ENCODE data around the gene MRGPRG.

Gene MRGPRG

DNA sequence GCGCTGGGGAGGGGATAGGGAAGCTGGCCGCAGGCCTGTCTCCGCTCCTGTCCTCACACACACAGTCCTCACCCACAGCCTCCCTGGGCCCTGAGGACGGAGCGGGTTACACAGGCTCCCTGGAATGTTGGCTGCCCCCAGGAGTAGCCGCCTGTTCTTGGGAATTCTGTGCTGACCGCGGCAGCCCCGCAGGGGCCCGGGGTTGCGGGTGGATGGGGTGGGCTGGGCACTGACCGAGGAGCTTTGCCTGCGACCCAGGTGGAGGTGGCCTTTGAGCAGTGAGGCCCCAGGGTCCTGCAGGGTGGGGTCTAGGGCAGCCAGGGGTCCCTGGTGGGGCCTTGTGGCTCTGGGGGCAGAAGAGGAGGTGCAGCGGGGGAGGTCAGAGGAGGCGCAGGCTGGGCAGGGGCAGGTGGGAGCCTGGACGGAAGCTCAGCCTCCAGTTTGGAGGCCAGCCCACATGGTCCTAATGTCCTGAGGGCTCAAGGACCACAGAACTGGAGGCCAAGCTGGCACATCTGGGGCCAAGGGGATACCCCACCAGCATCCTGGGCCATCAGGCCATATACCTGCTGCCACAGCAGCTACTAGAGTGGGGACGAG, 6.6 kb upstream of the MRGPRG start:
- DNase-seq, result no peak

DNA sequence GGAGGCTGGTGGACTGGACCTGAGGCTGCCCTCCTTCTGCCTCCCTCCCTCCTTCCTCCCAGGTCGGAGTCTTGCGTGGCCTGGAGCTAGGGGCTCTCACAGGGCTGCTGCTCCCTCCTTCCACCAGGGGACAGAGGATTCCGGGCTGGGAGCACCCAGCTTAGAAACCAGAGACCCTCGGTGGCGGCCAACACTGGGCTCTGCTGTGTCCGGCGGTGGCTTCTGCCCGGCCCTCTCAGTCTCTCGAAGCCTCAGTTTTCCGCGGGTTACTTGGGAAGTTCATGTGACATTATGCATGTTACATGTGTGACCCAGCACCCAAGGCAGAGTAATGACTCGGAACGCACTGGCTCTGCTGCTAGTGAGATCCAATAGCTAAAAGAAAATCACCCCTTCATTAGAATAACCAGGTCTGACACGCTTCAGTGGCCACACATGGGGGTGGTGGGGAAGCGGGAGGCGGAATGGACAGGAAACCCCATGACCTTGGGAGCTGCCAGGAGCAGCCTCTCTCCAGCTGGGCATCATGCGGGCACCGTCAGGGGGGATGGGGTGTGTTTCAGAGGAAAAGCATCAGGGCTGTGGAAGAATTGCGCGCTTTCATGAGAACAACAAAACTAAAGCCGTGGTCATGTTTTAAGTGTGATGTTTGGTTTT, 5.9 kb upstream of the MRGPRG start:
- no peak for DNase-seq

DNA sequence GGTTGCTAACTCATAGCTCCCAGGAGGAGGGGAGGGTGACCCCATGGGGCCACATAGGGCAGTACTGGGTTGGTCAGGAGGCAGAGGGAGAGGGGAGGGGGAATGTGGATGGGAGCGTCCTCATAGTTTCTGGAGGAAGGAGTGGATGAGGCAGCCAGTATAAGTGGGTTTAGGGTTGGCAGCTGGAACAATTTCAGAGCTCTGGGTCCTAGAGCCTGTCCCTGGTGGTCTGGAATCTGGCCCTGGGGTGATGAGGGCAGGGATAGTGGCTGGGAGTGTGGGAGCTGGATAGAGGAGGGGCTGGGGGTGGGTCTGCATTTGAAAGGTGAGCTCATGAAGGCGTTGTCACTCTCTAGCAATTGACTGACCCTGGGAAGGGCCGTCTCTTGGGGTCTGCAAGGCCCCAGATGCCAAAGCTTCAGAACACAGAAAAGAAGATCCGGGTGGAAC, 5.3 kb upstream of the MRGPRG start:
- DNase-seq, result no peak

DNA sequence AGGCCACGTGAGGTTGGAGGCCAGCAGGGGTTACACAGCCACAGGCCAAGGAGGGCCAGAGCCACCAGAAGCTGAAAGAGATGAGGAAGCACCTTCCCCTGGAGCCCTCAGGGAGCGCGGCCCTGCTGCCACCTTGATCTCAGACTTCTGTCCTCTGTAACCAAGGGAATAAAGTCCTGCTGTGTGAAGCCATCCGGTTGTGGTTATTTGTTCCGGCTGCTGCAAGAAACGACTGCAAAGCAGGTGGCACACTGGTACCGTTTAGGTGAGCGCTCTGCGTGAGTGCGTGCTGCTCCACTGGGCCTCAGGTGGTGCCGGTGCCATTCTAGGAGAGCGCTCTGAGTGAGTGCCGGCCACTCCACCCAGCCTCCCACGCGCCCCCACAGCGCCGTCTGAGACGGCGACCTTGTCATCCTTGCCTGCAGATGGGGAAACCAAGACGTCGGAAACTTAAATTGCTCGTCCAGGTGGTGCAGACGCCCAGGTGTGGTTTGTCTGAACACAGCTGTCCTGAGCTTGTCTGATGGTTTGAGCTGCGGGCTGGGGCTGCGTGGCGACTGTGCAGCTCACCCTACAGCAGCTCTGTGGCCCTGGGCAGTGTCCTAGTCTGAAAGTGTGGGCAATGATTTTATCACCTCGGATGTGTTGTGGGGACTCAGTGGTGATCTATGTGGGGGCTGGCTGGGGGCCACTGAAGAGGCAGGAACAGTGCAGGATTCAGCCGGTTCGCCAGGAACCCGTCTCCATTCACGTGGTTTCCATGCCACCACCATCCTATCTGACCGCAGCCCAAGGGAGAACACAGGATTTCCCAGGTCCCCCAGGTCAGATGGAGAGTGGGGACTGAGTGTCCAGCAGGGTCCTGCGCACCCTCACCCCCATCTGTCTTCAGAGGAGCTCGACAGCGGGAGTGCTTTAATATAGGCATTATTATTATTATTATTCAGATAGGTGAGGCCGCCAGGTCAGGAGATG, 4.6 kb upstream of the MRGPRG start:
- DNase-seq, result no peak

DNA sequence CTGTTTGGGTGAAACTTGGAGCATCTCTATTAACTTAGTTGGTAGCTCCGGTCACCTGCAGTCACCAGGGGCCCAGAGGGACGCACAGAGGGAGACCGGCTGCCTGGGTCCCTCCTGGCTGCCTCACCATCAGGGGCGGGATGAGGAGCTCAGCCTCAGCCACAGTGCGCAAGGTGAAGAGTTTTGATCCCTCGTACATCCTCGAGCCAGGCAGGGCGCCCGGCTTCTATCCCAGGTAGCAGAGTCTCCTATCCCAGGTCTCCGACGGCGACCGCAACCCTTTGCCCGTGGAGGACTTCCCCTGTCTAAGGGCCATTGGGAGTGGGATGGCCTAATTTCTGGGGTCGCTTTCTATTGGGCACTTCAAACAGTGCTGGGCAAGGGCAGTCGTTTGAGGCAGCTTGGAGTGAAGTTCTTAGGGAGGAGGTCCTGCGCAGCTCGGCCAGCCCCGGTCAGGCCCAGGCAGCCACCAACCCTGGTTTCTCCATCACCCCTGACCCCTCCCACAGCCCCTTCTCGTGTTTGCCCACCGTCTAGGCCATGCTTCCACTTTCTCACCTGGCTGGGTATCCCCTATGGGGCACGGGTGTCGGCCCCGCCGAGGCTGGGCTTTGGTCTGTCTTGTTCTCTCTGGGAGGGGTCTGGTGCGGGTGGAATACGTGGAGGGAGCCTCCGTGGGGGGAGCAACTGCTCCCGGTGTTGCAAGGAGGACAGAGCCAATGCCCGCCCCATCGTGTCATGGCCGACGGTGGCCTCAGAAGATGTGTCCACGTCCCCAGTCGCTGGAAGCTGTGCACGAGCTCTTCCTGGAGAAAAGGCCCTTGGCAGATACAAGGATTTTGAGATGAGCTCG, 3.6 kb upstream of the MRGPRG start:
- no peak for DNase-seq

DNA sequence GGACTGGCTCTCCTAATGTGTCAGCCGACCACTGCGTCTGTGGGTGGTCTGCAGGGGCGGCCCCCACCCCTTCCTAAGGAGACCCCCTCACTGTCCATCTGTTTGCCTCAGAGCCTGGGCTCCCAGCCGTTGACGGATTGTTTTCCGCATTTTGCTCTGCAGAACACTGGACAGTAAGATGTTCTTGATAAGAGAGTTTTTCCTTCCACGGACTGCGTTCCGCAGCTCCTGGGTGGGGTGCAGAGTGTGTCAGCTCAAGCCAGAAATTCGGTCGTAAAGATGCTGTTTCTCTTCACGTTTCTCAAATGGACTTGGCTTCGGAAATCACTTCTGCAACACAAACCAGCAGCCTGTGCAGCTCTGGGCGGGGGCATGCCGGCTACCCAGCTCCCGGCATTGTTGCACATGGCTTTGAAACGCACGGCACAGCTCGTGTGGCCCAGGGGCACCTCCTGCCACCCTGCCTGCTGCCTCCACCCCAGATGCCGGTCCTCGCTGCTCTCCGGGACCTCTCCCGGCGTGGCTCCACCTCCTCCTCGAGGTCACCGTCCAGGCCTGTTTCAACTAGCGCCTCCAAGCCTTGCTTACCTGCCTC, 2.9 kb upstream of the MRGPRG start:
- DNase-seq, result no peak

DNA sequence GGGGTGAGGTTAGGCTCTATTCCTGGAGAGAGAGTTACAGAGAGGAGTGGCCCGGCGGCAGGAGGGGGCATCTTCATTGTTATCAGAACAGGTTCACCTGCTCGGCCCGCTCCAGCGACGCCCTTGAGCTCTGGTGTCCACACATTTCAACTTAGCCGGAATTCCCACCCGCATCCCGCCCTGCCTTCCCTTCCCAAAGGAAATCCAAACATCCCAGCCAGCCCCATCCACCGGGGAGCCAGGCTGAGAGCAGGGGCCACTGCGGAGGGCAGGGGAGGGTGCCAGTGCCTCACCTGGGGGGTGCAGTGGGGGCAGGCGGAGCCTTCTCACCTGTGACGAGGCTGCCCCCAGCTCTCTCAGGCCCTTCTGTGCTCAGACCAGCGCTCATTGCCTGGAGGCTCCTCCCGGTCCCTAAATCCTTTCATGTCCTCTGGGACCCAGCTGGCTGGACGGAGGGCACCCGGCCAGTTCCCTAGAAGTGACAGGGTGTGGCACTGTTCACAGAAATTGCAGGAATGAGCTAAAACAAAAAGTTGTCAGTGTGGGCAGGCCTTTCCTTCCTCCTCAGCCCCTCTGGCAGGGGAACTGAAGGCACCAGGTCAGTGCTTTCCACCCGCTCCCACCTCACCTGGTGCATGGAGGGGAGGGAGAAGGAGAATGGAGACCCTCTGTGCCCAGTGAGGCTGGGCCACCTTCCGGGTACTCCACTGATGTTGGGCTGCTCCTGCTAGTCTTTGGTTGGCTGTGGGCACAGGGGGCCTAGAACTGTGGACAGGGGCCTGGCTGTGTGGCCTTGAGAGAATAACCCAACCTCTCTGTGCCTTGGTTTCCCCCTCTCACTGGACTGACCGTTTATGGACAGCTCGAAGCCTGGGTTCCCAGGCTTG, 2.2 kb upstream of the MRGPRG start:
- no peak for DNase-seq

DNA sequence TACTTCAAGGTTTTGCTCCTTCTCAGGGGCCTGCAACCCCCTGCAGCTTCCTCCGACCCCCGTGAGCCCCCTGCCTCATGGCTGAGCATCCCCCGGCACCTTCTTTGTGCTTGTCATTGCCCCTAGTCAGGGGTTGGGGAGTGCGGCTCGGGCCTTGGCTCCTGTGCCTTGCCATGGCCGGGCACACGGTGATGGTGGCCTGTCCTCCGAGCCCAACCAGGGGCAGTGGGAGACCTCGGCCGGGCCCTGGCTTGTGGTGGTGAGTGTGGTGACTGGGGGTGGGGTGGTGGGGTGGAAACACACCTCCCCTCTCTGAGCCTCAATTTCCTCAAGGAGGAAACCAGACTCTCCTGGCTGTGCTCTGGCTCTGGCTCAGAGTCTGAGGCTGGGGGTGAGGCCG, 1.5 kb upstream of the MRGPRG start:
- no peak for DNase-seq

DNA sequence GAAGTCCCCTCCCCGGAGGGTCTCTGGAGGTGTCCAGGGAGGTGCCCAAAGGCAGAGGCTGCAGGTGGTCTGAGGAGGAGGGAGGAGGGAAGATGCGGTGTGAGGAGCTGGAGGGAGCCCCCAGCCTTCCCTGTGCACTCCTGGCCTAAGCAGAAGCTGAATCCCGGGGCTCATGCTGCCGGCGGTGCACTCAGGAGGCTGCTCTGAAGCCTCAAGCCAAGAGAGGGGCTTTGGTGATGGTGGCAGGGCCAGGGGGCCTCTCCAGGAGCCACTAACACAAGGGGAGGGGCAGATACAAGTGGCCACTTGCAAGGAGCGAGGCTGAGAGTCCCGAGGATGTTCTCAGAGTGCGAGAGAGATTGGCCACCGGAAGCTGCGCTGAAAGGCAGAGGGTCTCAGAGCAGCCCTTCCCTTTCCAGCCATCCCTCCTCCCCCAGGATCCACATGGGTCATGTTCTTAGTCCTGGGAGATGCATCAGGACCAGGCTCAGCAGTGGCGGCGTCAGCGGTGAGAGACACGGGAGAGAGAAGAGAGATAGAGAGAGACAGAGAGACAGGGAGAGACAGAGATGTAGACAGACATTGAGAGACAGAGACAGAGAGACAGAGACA, 774 bp upstream of the MRGPRG start:
- DNase-seq, result no peak

DNA sequence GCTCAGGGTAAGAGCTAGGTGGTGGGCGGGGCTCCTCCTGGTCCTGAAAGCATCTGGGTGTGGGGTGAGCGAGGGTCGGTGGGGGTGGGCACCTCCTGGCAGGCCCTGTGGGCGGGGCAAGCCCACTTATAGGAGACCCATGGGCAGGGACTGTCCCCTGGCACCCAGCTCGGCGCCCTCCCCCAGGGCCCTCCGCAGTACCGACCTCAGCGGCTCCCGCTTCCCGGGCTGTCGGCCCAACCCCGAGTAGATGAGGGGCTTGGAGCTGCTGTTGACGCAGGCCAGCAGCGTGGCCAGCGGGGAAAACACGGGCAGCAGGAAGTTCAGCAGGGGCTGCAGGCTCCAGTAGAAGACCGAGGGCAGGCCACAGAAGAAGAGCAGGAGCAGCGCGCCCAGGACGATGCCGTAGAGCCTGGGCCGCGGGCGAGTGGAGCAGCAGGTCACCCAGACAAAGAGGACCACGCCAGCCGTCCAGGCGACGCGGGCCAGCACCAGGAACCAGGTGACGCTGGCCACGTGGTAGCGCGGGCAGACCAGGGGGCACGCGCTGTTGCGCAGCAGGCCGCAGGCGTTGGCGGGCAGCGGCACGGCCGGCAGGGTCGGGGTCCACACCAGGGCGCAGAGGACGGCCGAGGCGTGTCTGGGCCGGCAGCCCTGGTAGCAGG, 663 bp downstream of the MRGPRG start:
- no peak for DNase-seq

DNA sequence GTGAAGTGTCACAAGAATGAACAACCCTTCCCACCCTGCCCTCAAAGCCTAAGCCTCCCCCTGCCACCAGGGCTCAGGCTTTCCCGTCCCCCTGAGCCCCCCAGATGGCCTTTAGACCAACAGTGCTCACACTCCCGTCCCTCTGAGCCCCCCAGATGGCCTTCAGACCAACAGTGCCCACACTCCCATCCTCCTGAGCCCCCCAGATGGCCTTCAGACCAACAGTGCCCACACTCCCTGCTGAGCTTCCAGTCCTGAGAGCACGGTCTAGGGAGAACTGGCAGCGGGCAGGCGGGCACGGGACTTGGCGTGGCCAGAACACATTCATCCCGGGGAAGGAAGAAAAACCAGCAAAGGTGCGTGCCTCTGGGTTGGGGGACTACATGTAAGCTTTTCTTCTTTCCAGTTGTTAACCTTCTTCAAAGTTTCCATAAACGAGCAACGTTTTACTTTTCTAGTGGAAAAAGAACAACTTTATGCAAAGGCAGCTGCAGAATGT, 2.5 kb downstream of the MRGPRG start:
- no peak for DNase-seq

DNA sequence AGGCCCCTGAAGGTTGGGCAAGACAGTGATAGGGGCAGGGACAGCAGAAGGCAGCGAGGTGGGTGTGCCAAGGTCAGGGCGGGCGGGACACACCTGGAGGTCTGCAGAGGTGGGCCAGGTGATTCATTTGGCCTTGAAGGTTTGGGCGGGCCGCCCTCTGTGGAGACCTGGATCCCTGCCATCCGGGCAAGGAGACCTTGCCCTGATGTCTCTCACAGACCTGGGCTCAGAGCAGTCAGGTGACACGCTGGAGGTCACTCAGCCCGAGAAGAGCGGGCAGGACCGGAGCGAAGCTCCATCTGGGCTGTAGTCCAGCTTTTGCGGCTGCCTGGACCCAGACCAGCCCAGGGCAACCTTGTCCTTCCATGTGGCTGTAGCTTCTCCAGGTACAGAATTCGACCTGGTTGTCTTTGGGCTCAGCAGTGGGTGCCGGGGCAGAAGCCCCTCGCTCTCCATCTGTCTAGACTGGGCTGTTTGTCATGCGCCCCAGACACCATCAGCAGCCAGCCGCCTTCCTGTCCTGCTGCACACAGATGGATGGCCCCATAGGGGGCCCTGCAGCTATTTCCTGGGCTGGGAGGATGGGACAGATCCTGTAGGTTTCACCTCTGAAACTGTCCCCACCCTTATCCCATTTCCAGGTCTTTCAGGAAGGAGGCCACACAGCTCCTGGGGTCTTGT, 3.1 kb downstream of the MRGPRG start:
- DNase-seq, result no peak

DNA sequence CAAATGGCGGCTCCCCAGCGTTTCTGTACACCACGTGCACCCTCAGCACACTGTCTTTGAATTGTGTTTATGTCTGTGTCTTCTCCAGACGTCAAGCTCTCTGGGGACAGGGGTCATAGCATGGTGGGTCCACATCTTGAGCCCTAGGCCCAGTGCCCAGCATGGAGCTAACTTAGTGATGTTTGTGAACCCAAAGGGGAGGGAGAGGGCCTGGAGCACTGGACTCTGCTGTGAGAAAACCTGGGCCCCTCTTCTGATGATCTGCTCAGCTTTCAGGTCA, 4.3 kb downstream of the MRGPRG start:
- no peak for DNase-seq

DNA sequence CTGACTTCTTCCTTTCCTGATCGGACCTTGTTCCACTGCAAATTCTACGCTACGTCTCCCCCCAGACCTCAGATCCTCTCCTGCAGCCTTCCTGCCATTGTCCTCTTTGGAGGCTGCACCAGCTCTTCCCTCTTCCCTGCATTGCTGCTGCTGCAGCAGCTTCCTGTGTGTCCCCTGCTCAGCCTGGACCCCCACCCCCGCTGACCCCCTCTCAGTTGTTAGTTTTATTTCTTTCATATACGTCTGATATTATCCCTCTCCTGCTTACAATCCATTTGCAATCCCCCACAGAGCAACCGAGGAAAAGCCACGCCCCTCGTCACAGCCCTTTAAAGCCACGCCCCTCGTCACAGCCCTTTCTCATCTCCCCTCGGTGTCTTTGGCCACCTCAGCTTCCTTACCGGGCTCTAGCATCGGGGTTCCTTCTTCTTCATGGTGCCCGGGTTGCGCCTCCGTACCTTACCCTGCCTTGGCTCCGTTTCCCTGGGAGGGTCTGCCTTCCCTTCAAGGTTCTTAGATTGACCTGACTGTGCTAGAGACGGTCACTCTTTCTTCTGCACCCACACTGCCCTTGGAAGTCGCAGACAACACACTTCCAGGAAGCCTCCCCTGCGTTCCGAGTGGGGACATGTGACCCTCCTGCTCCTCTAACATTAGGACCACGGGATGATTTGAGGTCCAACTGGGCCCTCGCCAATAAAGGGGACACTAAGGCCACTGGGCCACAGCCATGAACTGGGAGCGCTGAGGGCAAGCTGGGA, 4.8 kb downstream of the MRGPRG start:
- no peak for DNase-seq

DNA sequence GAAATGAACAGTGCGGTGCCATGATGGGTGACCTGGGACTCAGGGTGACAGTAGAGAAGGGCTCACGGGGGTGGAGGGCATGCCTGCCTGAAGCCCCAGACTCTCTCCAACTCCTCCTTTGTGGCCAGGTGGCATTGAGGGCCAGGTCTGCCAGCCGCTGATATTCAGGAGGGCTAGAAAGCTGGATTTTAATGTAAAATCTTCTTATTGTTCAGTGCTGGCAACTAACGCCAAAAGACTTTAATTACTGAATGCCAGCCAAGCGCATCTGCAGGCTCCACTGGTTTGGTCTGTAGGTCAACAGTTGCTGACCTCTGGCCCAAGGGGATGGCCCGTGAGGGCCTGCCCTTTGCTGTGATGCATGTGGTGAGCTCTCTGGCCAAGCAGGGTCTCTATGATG, 10.3 kb downstream of the MRGPRG start:
- DNase-seq, result no peak

DNA sequence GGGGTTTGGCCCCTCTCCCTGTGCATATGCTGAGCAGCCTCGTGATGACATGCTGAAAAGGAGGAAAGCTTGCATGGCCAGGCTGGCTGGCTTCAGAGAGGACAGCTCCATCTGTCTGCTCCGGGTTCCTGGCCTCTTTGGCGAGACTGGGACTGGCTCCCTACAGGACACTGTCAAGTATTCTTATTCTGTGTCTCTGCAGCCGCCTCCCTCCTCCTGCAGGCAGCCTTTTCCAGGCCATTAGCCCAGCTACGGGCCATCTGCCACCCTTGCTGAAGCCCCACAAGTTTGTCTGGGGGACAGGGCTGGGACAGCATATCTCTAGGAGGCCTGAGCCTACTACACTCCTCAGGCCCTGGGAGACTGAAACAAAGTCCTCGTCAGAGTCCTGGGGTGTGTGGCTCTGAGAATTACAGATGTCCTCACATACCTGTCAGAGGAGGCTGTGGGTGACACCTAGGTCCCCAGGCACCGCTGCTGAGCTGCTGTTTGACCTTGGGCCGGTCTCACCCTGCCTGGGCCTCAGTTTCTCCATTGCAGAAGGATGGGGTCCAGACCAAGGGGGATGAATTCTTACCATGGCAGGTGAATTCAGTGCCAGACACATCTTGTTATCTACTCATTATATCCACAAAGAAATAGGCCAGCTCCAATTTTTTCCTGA, 11.0 kb downstream of the MRGPRG start:
- no peak for DNase-seq

DNA sequence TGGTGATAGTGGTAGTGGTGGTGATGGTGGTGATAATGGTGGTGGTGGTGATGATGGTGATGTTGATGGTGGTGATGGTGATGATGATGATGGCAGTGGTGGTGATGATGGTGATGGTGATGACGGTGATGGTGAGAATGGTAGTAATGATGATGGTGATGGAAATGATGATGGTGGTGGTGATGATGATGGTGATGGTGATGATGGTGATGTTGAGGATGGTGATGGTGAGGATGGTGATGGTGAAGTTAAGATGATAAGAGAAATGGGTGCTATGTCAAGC, 11.8 kb downstream of the MRGPRG start:
- no peak for DNase-seq

DNA sequence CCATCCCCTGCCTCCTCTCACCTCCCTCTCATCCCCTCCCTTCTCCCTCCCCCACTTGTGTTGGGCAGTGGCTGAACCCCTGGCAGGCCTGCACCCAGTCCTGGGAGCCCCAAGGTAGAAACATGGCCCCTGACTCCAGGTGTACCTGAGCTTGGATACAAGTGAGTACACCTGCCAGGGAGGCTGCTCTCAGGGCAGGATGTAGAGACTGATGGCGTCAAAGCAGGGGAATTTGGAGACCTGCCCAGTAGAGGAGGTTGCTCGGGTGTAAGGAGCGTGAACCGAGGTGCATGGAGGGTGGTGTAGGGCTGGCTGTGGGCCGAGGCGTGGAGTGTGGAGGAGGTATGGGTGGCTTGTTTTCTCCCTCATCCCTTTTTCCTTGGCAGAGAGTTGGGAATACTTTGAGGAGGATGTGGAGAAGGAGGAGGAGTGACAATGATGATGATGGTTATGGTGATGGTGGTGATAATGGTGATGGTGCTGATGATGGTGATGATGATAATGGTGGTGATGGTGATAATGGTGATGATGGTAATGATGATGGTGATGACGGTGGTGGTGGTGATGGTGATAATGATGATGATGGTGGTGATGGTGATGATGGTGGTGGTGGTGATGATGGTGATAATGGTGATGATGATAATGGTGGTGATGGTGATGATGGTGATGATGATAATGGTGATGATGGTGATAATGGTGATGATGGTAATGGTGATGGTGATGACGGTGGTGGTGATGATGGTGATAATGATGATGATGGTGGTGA, 12.3 kb downstream of the MRGPRG start:
- no peak for DNase-seq
